GM12891 (cell line): Measurements from ENCODE around the gene CADM3.

ENCODE experiments used
- DNase-seq: peaks from one replicate; pipeline ENCODE4 v3.0.0; 2011; ENCODE audit warnings: low spot score; ENCODE audit not compliant: insufficient read length
- FAIRE-seq: peaks from 2 replicates; lab custom pipeline; 2011; peaks lifted over from hg19 to GRCh38; lab: Jason Lieb, UNC
- PAX5 ChIP-seq: IDR thresholded peaks from 2 replicates; pipeline ENCODE4 v1.6.1; 2011; ENCODE audit warnings: low read length, moderate library complexity, mild to moderate bottlenecking; ENCODE audit not compliant: insufficient read depth, severe bottlenecking
- POLR2A ChIP-seq: IDR thresholded peaks from 2 replicates; pipeline ENCODE4 v1.6.1; 2011; ENCODE audit warnings: low read depth, low read length, control low read depth
- POLR2AphosphoS5 ChIP-seq: IDR thresholded peaks from 2 replicates; pipeline ENCODE4 v1.6.1; 2011; ENCODE audit warnings: low read depth, low read length, control low read depth
- POU2F2 ChIP-seq: IDR thresholded peaks from 2 replicates; pipeline ENCODE4 v1.6.1; 2011; ENCODE audit warnings: low read depth, mild to moderate bottlenecking, control low read depth, low read length, moderate library complexity
- SPI1 ChIP-seq: IDR thresholded peaks from 2 replicates; pipeline ENCODE4 v1.6.1; 2011; ENCODE audit warnings: low read depth, low read length, control low read depth
- TAF1 ChIP-seq: IDR thresholded peaks from 2 replicates; pipeline ENCODE4 v1.6.1; 2011; ENCODE audit warnings: low read depth, low read length, control low read depth

The CADM3 gene

DNA sequence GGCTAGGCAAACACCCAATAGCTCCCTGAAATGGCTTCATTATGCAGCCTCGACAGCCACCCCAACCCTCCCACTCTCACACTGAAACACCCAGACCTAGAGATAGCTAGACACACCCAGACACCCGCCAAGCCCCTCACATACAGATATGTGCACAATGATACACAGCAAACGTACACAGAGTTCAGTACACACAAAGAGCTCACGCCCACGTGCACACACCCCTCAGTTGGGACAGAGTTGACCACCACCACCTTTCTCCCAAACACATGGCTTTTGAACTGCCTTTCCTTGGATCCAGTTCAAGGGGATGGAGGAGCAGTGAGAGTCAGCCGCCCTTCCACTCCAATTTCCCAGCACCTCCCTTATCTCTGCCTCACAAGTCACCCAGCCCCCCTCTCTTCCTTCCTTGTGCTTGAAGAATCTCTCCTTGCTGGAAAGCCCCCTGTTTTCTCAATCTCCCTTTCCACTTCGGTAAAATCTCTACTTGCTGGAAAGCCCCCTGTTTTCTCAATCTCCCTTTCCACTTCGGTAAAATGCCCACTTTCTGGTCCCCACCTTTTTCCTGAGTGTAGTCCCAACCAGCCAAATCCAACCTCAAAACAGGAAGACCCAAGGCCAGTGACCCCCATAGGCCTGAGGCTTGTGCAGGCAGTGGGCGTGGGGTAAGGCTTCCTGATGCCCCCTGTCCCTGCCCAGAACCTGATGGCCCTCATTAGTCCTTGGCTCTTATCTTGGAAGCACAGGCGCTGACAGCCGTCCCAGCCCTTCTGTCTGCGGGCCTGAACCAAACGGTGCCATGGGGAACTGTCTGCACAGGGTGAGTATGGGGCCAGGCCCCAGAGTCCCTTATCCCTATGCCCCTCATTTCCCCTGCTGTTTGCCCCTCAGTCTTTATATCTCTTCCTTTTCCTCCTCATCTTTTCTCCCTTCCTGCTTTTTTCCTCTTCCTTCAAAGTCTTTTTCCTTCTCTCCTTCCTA lies 33.0 kb downstream of the CADM3 start, which contains the start of gene ACKR1:
ACKR1 (plus strand) TSS at position 715 of the 981 bp plus-strand sequence; CDS start at position 800, 85 bp downstream.
- FAIRE-seq (no peak), DNase-seq (no peak)
- TF ChIP-seq PAX5: no peak
- TF ChIP-seq SPI1: no peak
- TF ChIP-seq POU2F2: no peak
- TF ChIP-seq POLR2AphosphoS5: no peak
- TF ChIP-seq POLR2A: no peak
- TF ChIP-seq TAF1: no peak

DNA sequence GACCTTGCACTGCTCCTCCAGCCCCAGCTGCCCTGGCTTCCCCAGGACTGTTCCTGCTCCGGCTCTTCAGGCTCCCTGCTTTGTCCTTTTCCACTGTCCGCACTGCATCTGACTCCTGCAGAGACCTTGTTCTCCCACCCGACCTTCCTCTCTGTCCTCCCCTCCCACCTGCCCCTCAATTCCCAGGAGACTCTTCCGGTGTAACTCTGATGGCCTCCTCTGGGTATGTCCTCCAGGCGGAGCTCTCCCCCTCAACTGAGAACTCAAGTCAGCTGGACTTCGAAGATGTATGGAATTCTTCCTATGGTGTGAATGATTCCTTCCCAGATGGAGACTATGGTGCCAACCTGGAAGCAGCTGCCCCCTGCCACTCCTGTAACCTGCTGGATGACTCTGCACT lies 33.8 kb downstream of the CADM3 start:
- no peak for DNase-seq
- FAIRE-seq: no peak
- TF ChIP-seq POLR2AphosphoS5: no peak
- TF ChIP-seq POLR2A: no peak
- TF ChIP-seq SPI1: no peak

DNA sequence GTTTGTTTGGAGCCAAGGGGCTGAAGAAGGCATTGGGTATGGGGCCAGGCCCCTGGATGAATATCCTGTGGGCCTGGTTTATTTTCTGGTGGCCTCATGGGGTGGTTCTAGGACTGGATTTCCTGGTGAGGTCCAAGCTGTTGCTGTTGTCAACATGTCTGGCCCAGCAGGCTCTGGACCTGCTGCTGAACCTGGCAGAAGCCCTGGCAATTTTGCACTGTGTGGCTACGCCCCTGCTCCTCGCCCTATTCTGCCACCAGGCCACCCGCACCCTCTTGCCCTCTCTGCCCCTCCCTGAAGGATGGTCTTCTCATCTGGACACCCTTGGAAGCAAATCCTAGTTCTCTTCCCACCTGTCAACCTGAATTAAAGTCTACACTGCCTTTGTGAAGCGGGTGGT lies 34.7 kb downstream of the CADM3 start:
- FAIRE-seq: no peak
- TF ChIP-seq TAF1: no peak
- no peak for TF ChIP-seq PAX5
- TF ChIP-seq POLR2A: no peak
- no peak for TF ChIP-seq POLR2AphosphoS5
- no peak for TF ChIP-seq POU2F2
- no peak for TF ChIP-seq SPI1

DNA sequence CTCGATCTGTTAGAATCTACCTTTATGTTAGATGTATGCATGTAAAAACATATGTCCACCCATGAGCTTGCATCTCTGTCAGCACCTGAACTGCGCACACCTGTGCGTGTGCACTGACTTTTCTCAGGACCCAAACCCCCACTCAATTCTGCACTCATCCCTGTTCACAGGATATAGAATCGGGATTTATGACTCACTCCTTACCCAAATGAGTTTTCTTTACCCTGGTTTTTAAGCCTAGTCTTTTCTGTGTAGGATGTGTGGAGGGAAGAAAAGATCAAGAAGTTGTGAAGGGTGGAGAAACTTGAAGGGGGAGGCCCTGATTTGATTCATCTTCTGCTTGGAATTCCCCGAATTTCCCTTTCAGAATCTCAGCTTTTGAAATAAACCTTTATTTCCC lies 35.7 kb downstream of the CADM3 start:
- FAIRE-seq (no peak), DNase-seq (no peak)
- TF ChIP-seq SPI1 (no peak), POLR2AphosphoS5 (no peak), TAF1 (no peak), POU2F2 (no peak), POLR2A (no peak), PAX5 (no peak)

More for the DNA sequence above, 34.7 kb downstream of the CADM3 start:
- DNase-seq: no peak

DNA sequence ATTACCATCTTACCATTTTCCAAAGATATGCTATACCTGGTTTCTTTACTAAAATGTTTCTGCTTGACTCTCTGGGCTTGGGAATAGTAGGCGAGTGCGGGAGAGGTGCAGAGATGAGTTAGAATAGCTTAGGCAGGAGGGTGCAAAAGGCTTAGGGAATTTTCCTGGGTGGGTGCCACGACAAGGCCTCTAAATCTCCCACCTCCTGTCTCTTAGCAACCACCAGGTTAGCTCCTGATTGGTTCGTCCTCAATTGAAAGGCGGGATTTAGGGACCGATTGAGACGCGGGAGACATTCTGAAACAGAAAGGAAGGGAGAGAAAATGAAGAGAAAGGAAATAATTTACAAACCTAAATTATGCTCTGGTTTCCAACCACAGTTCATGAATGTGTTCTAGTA lies 36.4 kb downstream of the CADM3 start:
- TF ChIP-seq TAF1 (no peak), POLR2AphosphoS5 (no peak), SPI1 (no peak), PAX5 (no peak), POU2F2 (no peak), POLR2A (no peak)
- DNase-seq (no peak), FAIRE-seq (no peak)

DNA sequence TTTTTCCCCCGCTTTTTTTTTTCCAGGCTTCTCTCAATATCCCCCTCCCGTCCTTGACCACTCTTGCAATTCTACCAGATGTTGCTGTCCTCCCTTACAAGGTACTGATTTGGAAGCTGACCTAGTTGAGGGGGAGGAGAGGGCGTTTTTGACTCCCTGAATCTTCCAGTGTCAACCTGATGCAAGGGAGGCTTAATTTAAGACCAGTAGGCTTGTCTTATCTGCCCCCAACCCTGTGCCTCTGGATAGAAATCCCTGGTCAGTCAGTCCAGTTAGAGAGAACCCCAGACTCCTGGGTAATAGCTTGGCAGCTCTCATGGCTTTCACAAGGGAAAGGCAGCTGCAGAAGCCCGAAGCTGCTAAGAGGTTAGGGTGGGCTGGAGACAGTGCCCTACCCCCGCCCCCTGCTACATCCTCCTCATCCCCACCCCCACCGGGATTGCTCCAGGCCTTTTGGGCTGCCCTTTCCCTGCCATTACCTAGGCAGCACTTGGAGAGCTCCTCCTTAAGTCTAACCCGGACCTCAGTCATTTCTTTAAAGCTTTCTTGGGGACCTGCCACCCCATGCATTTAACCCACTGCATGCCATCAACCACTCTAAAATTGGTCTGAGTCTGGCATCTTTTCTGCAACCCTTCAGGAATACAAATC lies 36.9 kb downstream of the CADM3 start:
- no peak for DNase-seq
- FAIRE-seq: no peak

DNA sequence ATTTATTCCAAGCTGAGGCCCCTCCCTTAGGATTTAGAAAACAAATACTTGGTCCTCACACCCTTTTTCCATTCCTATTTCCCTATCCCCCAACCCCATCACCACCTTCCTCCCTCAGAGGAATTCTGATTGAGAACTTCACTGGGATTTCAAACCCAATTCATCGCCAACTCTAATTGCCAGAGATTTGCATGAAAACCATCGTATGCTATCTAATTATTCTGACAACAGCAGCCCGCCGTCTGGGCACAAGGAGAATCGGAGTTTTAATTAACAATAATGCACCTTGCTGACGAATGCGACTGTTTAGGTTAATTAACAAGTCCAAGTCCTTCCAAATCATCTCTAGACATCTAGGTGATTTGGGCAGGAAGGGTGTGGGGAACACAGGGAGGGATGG lies 37.6 kb downstream of the CADM3 start:
- TF ChIP-seq POLR2A (no peak), PAX5 (no peak)
- no peak for FAIRE-seq
- DNase-seq: no peak

More for the DNA sequence above, 36.9 kb downstream of the CADM3 start:
- no peak for TF ChIP-seq POU2F2
- no peak for TF ChIP-seq TAF1
- no peak for TF ChIP-seq POLR2AphosphoS5
- TF ChIP-seq SPI1: no peak
- TF ChIP-seq PAX5: no peak
- TF ChIP-seq POLR2A: no peak

DNA sequence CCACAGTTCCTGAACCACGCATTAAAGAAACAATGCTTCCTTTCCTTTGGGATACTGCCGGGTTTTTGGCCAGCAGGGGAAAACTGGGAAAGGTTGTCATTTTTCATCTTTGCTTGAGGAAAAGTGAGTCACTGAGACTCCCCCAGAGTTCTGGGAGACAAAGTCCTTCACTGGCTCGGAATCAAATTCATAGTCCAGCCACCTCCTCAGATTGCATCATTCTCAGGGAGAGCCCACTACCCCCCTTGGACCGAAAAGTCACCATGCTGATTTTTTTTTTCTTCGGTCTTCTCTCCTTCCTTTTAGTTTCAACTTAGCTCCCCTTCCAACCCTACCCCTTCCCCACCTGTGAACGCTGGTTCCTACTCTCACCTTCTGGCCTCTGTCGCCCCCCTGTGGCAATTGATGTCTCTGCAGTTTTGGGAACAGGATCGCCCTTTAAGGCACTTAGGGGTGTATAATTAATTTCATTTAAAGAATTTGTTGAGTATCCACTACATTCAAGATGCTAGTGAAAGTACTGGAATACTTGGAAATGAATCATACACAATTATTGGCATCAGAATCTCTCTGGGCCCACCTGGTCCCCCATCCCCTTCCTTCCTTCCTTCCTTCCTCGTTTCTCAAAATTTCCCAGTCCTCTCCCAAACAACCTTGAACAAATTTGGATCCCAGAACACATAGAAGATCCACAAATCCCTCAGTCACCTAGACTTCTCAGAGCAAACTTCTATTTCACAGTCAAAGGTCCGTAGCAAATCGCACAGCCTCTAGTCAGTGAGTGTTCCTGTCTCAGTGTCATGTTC lies 40.1 kb downstream of the CADM3 start:
- peak; percentile 59 for FAIRE-seq
- no peak for DNase-seq
- TF ChIP-seq SPI1: no peak
- TF ChIP-seq POU2F2: no peak
- no peak for TF ChIP-seq POLR2A
- TF ChIP-seq TAF1: no peak
- no peak for TF ChIP-seq POLR2AphosphoS5
- no peak for TF ChIP-seq PAX5

DNA sequence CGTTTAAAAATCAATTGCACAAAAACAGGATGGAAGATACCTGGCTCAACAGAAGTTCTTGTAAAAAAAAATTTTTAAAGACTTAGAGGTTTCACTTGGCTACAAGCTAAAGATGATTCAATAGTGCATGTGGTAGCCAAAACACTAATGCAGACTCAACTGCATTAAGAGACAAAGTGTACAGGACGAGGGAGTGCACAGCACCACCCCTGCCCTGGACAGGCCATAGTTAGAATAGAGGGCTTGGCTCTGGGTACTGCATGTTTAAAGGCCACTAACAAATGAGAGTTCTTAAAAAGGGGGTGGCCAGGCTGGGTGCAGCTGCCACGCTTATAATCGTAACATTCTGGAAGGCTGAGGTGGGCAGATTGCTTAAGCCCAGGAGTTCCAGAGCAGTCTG lies 41.2 kb downstream of the CADM3 start:
- DNase-seq (no peak), FAIRE-seq (no peak)
- no peak for TF ChIP-seq TAF1
- no peak for TF ChIP-seq SPI1
- no peak for TF ChIP-seq POLR2AphosphoS5
- TF ChIP-seq PAX5: no peak
- no peak for TF ChIP-seq POU2F2
- TF ChIP-seq POLR2A: no peak
